Smooth muscle cell (in vitro differentiated cells): ENCODE results near the gene ATP2A1. TPM values are rescaled to one million over a fixed set of nuclear protein-coding genes. Genes with fewer than 3 reads are reported as not detected.

Experiments used
- DNase-seq: peaks from one replicate; lab custom pipeline; 2025; ENCODE audit not compliant: unreplicated experiment; lab: John Stamatoyannopoulos, UW
- H2AFZ ChIP-seq: fragments of 200-600 bp; sonication (generic); 2 replicates; pipeline ENCODE4 v1.6.0; 2016; ENCODE audit warnings: antibody characterized with exemption, low read depth, mild to moderate bottlenecking
- H3F3A ChIP-seq: fragments of 200-600 bp; sonication (generic); 2 replicates; pipeline ENCODE4 v1.6.0; 2017; ENCODE audit warnings: antibody characterized with exemption, low read depth
- H3K27ac ChIP-seq: fragments of 200-600 bp; sonication (generic); 2 replicates; pipeline ENCODE4 v1.5.1; 2016; ENCODE audit warnings: low read depth, mild to moderate bottlenecking
- H3K27me3 ChIP-seq: fragments of 200-600 bp; sonication (generic); 2 replicates; pipeline ENCODE4 v1.6.1; 2016; ENCODE audit warnings: low read depth, mild to moderate bottlenecking
- H3K36me3 ChIP-seq: fragments of 200-600 bp; sonication (generic); 2 replicates; pipeline ENCODE4 v1.5.1; 2016; ENCODE audit warnings: low read depth
- H3K4me1 ChIP-seq: fragments of 200-600 bp; sonication (generic); 2 replicates; pipeline ENCODE4 v1.5.1; 2016; ENCODE audit warnings: low read depth
- H3K4me2 ChIP-seq: fragments of 200-600 bp; sonication (generic); 2 replicates; pipeline ENCODE4 v1.6.0; 2016; ENCODE audit warnings: mild to moderate bottlenecking
- H3K4me3 ChIP-seq: fragments of 200-600 bp; sonication (generic); 2 replicates; pipeline ENCODE4 v1.5.1; 2016; ENCODE audit warnings: mild to moderate bottlenecking
- H3K79me2 ChIP-seq: fragments of 200-600 bp; sonication (generic); 2 replicates; pipeline ENCODE4 v1.6.0; 2016; ENCODE audit warnings: low read depth, mild to moderate bottlenecking
- H3K9ac ChIP-seq: fragments of 200-600 bp; sonication (generic); 2 replicates; pipeline ENCODE4 v1.6.0; 2016; ENCODE audit warnings: low read depth
- H3K9me3 ChIP-seq: fragments of 200-600 bp; sonication (generic); replicated peaks from 2 replicates; pipeline ENCODE4 v1.5.1; 2016; ENCODE audit warnings: low read depth
- H4K20me1 ChIP-seq: fragments of 200-600 bp; sonication (generic); 2 replicates; pipeline ENCODE4 v1.6.0; 2016; ENCODE audit warnings: low read depth
- CTCF ChIP-seq: fragments of 200-600 bp; sonication (generic); IDR thresholded peaks from 2 replicates; pipeline ENCODE4 v1.5.1; 2017; ENCODE audit warnings: borderline replicate concordance, mild to moderate bottlenecking, antibody characterized with exemption; ENCODE audit not compliant: insufficient read depth, poor library complexity, severe bottlenecking
- WGBS: methylation state at CpG from one replicate; pipeline ENCODE4 v1.1.7; 2016; ENCODE audit warnings: low lambda C conversion rate; 5-methylcytosine and 5-hydroxymethylcytosine counted together
- polyA plus RNA-seq: library from polyadenylated mRNA; unstranded; fragments of >200 nt; fragmentation: Nextera tagmentation; extraction: Ambion mirVana; gene quantifications from 2 replicates; pipeline ENCODE4 v1.2.1, GENCODE V29; 2016
- total RNA-seq: library from RNA; depleted of rRNA; stranded (reverse); fragments of >200 nt; gene quantifications from 2 replicates; pipeline ENCODE4 v1.2.3, GENCODE V29; 2014

Gene ATP2A1
- total and polyA plus RNA-seq, 2 experiments from 2014 or later = 0.09 to 1.2 TPM

DNA sequence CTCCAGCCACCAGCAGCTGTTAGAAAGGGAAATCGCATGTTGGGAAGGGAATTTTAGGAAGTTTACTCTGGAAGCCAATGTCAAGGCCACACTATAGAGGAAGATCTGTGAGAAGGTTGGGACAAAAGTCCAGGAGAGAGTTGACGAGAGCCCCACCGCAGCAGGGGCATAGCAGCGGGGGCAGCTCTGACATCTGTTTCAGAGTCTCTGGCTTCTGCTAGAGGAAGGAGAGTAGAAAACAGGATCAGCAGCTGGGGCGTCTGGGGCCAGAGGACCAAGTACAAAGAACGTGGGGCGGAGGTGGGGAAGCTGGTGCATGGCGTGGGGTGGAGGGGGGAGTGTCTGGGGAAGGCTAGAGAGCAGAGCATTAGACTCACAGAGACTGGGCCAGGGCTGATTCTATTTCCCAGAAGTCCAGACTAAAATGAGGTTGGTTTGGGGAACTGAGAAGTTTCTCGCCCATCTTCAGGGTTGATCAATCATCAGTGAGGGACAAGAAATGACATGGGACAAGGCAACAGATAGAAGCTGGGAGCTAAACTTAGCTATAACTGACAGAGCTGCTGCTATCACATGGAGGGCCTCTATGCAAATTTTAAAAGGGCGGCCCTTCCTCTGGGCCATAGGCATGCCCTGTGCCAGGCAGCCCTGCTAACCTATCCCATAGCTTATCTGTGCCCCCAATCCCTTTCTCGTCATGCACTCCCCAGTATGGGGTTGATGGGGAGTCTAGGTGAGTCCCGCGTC lies 45.5 kb downstream of the ATP2A1 start:
- TF ChIP-seq CTCF = no peak
- Histone ChIP-seq H3K27ac (no peak overlapping the region), H3F3A (peaks cover 2% of the 10 kb centered on the region), H3K4me1 (peaks cover 4% of the 10 kb centered on the region), H3K79me2 (no peaks in the 10 kb centered on the region), H3K9me3 (no peaks in the 10 kb centered on the region), H3K4me2 (peak overlapping the region; percentile 85), H3K36me3 (no peaks in the 10 kb centered on the region), H2AFZ (peak overlapping the region; percentile 67), H4K20me1 (no peaks in the 10 kb centered on the region), H3K27me3 (no peaks in the 10 kb centered on the region), H3K4me3 (peak overlapping the region; percentile 95), H3K9ac (no peak overlapping the region)
- no peak for DNase-seq
- WGBS = 67% methylated on average over 12 of the region's 13 CpGs

DNA sequence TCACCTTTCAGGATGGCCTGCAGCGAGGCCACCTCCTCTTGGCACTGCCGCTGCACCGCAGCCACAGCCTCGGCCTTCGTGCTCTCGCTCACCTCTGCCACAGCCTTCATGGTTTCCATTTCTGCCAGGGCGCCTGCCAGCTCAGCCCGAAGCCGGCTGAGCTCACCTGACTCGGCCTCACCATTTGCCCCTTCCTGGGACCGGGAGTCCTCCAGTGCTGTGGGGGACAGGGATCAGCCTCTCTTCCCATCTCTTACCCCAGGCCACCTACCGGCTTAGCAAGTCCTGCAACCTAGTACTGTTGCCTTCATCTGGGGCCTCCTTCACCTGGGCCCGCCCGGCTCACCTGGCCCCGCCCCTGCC lies 46.1 kb downstream of the ATP2A1 start:
- peak overlapping the region; percentile 67 for H2AFZ ChIP-seq
- H3K79me2 ChIP-seq = no peaks in the 10 kb centered on the region
- no peaks in the 10 kb centered on the region for H3K27me3 ChIP-seq
- H3K36me3 ChIP-seq = no peaks in the 10 kb centered on the region
- peak overlapping the region; percentile 85 for H3K4me2 ChIP-seq
- H3K4me3 ChIP-seq = peak overlapping the region; percentile 95
- TF ChIP-seq CTCF = no peak
- peaks cover 2% of the 10 kb centered on the region for H3F3A ChIP-seq
- no peak overlapping the region for H3K27ac ChIP-seq
- H3K9ac ChIP-seq = no peak overlapping the region
- H4K20me1 ChIP-seq = no peaks in the 10 kb centered on the region
- 17% methylated on average over 10 of the region's 15 CpGs for WGBS
- H3K9me3 ChIP-seq = no peaks in the 10 kb centered on the region
- H3K4me1 ChIP-seq = peaks cover 4% of the 10 kb centered on the region
- DNase-seq = no peak

DNA sequence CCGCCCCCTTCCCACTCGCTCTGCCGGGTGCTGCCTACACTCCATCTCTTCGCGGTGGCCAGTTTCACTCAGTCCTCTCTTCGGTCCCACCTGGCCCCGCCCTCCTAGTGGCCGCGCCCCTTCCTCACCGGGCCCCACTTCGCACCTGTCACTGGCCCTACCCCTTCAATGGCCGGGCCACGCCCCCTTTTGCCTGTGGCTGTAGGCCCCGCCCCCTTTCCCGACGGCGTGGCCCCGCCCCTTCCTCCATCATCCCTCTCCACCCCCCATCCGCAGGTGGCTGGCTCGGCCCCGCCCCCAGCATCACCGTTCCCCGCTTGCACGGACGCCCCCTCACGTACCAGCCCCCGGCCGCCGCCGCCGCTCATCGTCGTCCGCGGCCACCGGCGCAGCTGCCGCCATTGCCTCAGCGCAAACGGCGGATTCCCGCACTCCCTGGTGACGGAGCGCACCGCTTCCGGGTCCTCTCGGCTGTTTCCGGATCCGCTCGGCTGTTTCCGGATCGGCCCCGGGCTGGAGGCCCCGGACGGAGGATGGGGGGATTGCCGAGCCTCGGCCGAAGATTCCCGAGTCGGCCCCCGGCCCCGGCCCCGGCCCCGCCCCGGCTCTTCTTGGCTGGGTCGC lies 46.6 kb downstream of the ATP2A1 start, which contains the start of gene RABEP2:
Gene RABEP2, minus strand, starts transcription at position 477 of the 624 bp plus-strand sequence. Its CDS starts 75 bp downstream, at position 402.
- Histone ChIP-seq H2AFZ (peak within 1 kb of the TSS; percentile 81), H3K79me2 (no peaks in the 10 kb centered on the region), H4K20me1 (no peaks in the 10 kb centered on the region), H3K27ac (peak within 1 kb of the TSS; percentile 82), H3K4me2 (peak within 1 kb of the TSS; percentile 85), H3K36me3 (no peaks in the 10 kb centered on the region), H3K9ac (peak within 1 kb of the TSS; percentile 78), H3K4me1 (peaks cover 4% of the 10 kb centered on the region), H3K4me3 (peak within 1 kb of the TSS; percentile 95), H3K27me3 (no peaks in the 10 kb centered on the region), H3K9me3 (no peaks in the 10 kb centered on the region), H3F3A (peaks cover 2% of the 10 kb centered on the region)
- TF ChIP-seq CTCF = no peak
- 0% methylated on average over 19 of the region's 66 CpGs for WGBS
- DNase-seq = peak; percentile 92
